ENCODE results near the gene SCLY. TPM values are rescaled to one million over a fixed set of nuclear protein-coding genes. Genes with fewer than 3 reads are reported as not detected.

The SCLY gene
- total and polyA plus RNA-seq, 2 of the 8 experiments (the other 6 are each of a cell fraction or from before 2014, with no cell fraction given) = 79.0 to 79.5 TPM

DNA sequence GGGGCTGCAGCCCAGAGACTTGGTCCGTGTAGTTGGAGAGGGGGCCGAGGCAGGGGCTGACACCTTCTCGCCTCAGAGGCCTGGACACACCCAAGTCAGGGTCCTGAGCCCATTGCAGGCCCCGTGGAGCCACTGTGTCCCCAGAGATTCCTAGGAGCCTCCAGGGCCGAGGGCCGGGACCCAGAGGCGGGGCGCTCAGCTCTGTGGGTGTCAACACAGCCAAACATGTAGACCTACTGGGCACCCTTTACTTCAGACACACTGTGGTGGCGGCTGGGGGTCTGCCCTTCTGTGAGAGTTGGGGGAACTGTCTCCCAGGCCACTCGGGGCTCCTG, 38.9 kb downstream of the SCLY start:
- Histone ChIP-seq H3K56ac (replicated peaks; ENCODE audit: insufficient read length, low read depth, low read length) (no peak overlapping the region), H2BK5ac (ENCODE audit: low read depth, low read length) (no peak overlapping the region), H2BK20ac (ENCODE audit: low read length) (no peak overlapping the region), H3K27me3 (replicated peaks in 1 of 4; ENCODE audit: control insufficient read depth in 3 of 4, extremely low read depth in 1 of 4, insufficient read depth in 3 of 4, low read length in 3 of 4) (no peaks in the 10 kb centered on the region), H2BK120ac (replicated peaks; ENCODE audit: low read depth, low read length) (no peak overlapping the region), H2AK5ac (ENCODE audit: low read depth, low read length) (no peak overlapping the region), H4K20me1 (replicated peaks in 1 of 2; ENCODE audit: control insufficient read depth in 1 of 2, insufficient read depth in 2 of 2, low read length in 2 of 2) (no peaks in the 10 kb centered on the region), H3K18ac (ENCODE audit: extremely low read depth, low read length) (no peak overlapping the region), H2AFZ (ENCODE audit: low read length) (no peak overlapping the region), H4K91ac (replicated peaks; ENCODE audit: insufficient read length, low read length) (no peak overlapping the region), H3K79me2 (ENCODE audit: control insufficient read depth in 1 of 2, insufficient read depth in 2 of 2, low read length in 2 of 2) (no peaks in the 10 kb centered on the region), H4K8ac (ENCODE audit: extremely low read depth, insufficient read depth, low read length) (no peak overlapping the region), H3K23ac (ENCODE audit: insufficient read length) (no peak overlapping the region), H3K79me1 (ENCODE audit: low read depth, low read length) (no peaks in the 10 kb centered on the region), H2BK15ac (ENCODE audit: low read length) (no peak overlapping the region), H3K4ac (replicated peaks; ENCODE audit: insufficient read length, low read depth, low read length) (no peak overlapping the region), H2BK12ac (ENCODE audit: low read depth, low read length) (no peak overlapping the region), H3K9ac (replicated peaks in 1 of 4; ENCODE audit: extremely low read depth in 1 of 4, low read depth in 3 of 4, low read length in 3 of 4) (no peak overlapping the region), H3K27ac (ENCODE audit: low read depth, low read length) (no peak overlapping the region), H3K9me3 (ENCODE audit: insufficient read depth in 2 of 2, low read depth in 1 of 2, low read length in 1 of 2) (no peaks in the 10 kb centered on the region), H4K5ac (ENCODE audit: insufficient read length, low read depth, low read length) (no peak overlapping the region), H3K36me3 (ENCODE audit: control insufficient read depth in 2 of 4, insufficient read depth in 4 of 4, low read length in 3 of 4) (peaks cover 0 to 8% (median 3%) of the 10 kb centered on the region in 4 experiments; a peak in 3 of 8 replicates), H3K14ac (ENCODE audit: insufficient read length) (no peak overlapping the region), H3K4me1 (replicated peaks in 1 of 4; ENCODE audit: control insufficient read depth in 3 of 4, insufficient read depth in 4 of 4, low read length in 3 of 4) (peaks cover 0 to 21% (median 13%) of the 10 kb centered on the region in 4 experiments; a peak in 6 of 7 replicates), H3K23me2 (ENCODE audit: low read depth, low read length) (no peaks in the 10 kb centered on the region), H3K4me3 (ENCODE audit: extremely low read depth in 1 of 4, insufficient read depth in 2 of 4, low read depth in 3 of 4, low read length in 4 of 4) (no peak overlapping the region), H3K4me2 (ENCODE audit: insufficient read depth in 1 of 2, low read depth in 2 of 2, low read length in 2 of 2) (no peak overlapping the region)
- FAIRE-seq (no peak), DNase-seq (ENCODE audit: low read depth in 1 of 2, low spot score in 2 of 2) (peak in 1 of 2 experiments; percentile 46)
- ChIA-PET CTCF (ENCODE audit: partially characterized antibody) (interaction anchor here (0.6 to 3.0 kb wide), 7 partner anchors 8 to 164 kb away, joined by 3 to 21 read pairs (median 4); no protein-coding TSS in a partner anchor), POLR2A (ENCODE audit: partially characterized antibody) (interaction anchor here (0.7 to 3.0 kb wide), 11 partner anchors 9 to 143 kb away, joined by 3 to 23 read pairs (median 4); partner anchors contain the start of genes KLHL30 and SCLY)
- WGBS, 2 experiments (ENCODE audit: extremely low coverage in 1 of 2, insufficient coverage in 1 of 2, insufficient read length in 1 of 2, insufficient replicate concordance in 2 of 2, low coverage in 1 of 2, low lambda C conversion rate in 2 of 2, missing lambda C conversion rate in 1 of 2) = 94% methylated on average over 10 of the region's 10 CpGs; no CpG with 5 or more reads in 1 of the 2 experiments
- TF ChIP-seq POLR2A (IDR thresholded peaks at IDR 0.05; ENCODE audit: control extremely low read depth in 1 of 2, low read depth in 2 of 2, low read length in 2 of 2) (peak in 1 of 2 experiments; percentile 34; a peak in 1 of 3 replicates), POU5F1 (IDR thresholded peaks at IDR 0.05; ENCODE audit: low read depth, low read length) (no peak), KDM5A (IDR thresholded peaks at IDR 0.05; ENCODE audit: low read length) (no peak), PHF8 (conservative IDR thresholded peaks at IDR 0.05; ENCODE audit: low read depth, low read length) (no peak)
